Hepatic stellate cell (primary cell): ENCODE measurements around the gene CTRL.
A peak's percentile ranks its signal among the peaks of the same experiment; 100 is the strongest.

Experiments
- DNase-seq: peaks from one replicate; pipeline ENCODE4 v3.0.0; 2011; ENCODE audit warnings: low spot score

CTRL gene

DNA sequence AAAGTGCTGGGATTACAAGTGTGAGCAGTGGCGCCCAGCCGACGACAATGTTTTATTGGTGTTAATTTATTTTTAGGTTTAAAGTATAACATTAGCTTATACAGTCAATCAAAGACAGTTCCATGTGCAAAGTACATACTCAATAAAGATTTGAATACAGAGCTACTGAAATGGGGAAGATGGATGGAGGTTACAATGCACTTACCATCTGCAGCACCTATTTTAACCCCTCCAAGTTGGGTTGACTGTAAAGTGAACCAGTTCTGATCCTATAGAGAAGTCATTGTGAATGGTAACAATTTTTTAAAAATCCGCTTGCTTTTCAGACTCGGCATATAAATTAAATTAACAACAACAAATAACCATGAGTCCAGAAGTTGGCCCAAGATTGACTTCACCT is 39.3 kb downstream of the CTRL start:
- DNase-seq: no peak

DNA sequence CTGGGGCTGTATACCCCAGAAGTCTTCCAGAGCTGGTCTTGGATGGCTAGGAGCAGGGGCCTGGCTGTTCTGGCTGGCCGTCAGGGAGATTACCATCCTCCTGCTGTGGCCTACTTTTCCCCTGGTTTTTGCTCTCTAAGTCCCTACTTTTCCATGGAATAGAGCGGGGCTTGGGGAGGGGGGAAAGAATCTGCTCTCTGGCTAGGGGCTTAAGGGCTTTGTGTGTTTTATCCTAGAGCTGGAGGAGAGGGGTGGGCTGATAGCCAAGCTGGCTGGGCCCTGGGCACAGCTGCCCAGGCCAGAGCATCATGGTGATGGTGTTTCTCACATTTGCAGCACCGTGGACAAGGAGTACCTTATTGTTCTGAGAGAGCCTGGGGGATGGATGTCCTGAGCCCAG is 43.3 kb downstream of the CTRL start:
- DNase-seq: no peak

DNA sequence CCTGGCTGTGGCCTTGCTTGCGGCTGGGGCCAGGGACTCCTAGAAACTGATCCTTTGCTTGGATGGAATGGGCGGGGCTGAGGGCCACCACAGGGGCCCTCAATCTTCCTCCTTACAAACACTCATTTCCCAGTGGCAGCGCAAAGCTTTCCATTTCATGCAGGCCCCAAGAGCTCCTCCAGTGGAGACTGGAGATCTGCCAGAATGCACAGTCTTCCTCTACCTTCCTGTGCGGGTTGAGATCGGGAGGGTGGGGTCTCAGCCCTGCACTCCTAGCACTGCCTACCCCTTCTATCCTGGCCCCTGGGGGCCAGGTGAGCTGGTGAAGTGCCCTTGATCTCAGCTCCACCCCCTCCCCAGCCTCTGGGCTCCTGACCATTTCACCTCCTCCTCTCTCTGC is 45.3 kb downstream of the CTRL start:
- no peak for DNase-seq

DNA sequence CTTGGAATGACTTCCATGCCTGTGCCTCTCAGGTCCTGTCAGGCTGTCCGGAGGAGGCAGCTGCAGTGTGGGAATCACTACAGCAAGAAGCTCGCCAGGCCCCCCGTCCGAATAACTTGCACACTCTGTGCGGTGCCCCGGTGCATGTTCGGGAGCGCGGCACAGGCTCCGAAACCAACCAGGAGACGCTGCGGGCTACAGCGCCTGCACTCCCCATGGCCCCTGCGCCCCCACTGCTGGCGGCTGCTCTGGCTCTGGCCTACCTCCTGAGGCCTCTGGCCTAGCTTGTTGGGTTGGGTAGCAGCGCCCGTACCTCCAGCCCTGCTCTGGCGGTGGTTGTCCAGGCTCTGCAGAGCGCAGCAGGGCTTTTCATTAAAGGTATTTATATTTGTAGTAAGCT is 45.7 kb downstream of the CTRL start:
- no peak for DNase-seq

DNA sequence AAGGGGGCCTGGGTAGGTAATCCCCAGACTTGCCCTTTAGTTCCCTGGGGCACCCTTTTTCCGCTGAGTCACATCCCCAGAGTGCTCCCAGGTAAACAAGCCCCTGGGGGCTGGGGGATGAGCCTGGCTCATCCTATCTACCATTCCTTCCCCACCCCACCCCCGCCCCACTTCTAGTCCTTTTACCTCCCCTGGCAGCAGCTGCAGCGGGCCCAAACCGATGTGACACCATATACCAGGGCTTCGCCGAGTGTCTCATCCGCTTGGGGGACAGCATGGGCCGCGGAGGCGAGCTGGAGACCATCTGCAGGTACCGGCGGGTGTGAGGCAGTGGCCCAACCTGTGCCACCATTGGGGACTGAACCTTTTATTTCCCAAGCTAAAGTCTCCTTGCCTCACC is 46.1 kb downstream of the CTRL start:
- no peak for DNase-seq

DNA sequence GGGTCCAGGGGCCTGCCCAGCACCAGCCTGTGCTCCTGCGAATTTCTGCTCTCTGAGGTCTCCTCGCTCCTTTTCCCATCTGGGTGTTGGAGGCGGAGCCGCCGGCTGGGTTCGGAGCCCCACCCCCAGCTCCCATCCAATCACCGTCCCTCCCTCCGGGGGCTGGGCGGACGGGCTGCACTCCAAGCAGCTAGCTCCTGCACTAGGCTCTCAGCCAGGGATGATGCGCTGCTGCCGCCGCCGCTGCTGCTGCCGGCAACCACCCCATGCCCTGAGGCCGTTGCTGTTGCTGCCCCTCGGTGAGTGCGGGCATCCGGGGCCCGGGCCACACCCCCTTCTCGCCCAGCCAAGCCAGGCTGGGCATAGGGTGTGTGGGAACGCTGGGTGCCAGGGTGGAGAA is 47.0 kb downstream of the CTRL start, which contains the start of gene NRN1L:
Gene NRN1L (plus strand): TSS at position 202 of the 400 bp plus-strand sequence. CDS start 19 bp downstream, at position 221.
- peak; percentile 95 for DNase-seq

DNA sequence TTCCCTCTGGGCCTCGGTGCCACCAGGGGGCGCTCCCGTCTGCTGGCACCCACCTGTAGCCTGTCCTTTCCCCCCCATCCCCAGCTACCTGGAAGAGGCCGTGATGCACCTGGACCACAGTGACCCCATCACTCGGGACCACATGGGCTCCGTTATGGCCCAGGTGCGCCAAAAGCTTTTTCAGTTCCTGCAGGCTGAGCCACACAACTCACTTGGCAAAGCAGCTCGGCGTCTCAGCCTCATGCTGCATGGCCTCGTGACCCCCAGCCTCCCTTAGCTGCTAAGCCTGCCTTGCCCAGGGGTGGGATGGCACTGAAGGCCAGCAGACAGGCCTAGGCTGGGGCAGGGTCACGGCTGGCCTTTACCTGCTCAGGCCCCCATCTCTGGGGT is 47.8 kb downstream of the CTRL start:
- DNase-seq: peak; percentile 89

DNA sequence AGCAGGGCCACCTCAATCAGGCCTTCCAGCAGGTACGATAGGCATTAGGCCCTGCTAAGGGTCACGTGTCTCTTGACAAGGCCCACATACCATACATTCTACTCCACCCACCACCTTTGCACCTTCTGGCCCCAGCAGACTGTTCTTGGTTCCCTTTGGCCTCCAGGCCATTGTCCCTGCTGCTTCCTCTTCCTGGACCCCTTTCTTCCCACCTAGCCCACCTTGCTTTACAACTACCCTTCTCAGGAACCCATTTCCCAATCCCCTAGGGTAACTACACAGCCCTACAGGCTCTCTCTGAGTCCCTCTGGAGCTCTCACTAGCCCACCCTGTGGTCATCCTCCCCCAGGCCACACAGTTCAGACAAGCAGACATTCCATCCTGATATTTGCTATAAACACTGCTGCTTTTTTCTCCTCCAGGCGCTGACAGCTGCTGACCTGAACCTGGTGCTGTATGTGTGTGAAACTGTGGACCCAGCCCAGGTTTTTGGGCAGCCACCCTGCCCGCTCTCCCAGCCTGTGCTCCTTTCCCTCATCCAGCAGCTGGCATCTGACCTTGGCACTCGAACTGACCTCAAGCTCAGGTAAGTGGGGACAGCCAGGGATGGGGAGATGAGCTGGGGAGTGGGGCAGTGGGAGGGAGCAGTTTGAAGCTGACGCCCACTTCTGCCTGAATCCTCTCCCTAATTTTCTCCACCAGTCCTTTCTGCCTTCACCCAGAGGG is 48.4 kb downstream of the CTRL start:
- no peak for DNase-seq

DNA sequence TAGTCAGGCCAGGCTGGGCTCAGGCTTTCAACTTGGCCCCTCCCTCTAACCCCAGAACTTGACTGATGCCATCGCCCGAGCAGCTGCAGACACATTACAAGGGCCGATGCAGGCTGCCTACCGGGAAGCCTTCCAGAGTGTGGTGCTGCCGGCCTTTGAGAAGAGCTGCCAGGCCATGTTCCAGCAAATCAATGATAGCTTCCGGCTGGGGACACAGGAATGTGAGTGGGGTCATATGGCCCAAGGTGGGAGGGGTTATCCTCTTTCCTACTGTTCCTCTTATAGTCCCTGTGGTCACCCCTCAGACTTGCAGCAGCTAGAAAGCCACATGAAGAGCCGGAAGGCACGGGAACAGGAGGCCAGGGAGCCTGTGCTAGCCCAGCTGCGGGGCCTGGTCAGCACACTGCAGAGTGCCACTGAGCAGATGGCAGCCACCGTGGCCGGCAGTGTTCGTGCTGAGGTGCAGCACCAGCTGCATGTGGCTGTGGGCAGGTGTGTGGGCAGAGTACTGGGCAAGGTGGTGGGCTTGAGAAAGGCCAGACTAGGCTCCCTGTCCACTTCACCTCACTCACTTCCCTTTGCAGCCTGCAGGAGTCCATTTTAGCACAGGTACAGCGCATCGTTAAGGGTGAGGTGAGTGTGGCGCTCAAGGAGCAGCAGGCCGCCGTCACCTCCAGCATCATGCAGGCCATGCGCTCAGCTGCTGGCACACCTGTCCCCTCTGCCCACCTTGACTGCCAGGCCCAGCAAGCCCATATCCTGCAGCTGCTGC is 49.1 kb downstream of the CTRL start:
- no peak for DNase-seq

DNA sequence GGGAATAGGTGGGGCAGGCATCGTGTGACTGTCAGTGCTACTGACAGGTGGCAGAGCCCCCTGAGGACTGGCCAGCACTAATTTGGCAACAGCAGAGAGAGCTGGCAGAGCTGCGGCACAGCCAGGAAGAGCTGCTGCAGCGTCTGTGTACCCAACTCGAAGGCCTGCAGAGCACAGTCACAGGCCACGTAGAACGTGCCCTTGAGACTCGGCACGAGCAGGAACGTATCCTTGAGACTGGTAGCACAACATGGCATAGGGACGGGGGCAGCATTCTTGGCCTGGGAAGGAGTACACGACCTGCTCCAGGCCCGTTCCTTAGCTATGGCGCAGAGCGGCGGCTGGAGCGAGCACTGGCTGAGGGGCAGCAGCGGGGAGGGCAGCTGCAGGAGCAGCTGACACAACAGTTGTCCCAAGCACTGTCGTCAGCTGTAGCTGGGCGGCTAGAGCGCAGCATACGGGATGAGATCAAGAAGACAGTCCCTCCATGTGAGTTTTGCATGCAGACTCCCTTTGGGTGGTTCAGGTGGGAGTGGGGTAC is 50.0 kb downstream of the CTRL start:
- no peak for DNase-seq

DNA sequence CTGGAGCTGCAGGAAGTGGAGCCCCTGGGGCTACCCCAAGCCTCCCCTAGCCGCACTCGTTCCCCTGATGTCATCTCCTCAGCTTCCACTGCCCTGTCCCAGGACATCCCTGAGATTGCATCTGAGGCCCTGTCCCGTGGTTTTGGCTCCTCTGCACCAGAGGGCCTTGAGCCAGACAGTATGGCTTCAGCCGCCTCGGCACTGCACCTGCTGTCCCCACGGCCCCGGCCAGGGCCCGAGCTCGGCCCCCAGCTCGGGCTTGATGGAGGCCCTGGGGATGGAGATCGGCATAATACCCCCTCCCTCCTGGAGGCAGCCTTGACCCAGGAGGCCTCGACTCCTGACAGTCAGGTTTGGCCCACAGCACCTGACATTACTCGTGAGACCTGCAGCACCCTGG is 51.1 kb downstream of the CTRL start:
- no peak for DNase-seq

DNA sequence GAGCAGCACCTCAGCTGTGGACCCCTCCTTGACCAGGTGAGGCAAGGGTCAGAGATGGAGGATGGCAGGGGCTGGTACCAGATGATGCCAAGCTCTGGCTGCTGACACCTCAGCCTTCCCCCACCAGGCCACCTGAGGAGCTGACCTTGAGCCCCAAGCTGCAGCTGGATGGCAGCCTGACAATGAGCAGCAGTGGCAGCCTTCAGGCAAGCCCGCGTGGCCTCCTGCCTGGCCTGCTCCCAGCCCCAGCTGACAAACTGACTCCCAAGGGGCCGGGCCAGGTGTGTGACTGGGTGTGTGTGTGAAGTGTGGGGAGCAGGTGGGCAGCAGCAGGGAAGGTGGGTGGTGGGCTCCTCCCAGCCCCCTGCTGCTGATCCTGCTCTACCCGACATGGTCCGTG is 51.7 kb downstream of the CTRL start:
- DNase-seq: no peak
